NOMO-1 treated with DMSO at 0.1 percent for 48 hours (cell line): ENCODE data around the gene DAZ2.
"Not testable (repeated sequence)": the region's sequence is repeated elsewhere in the genome, so short reads cannot be mapped to it uniquely, and the experiment has no call there.

Experiments used
- DNase-seq: peaks from one replicate; lab custom pipeline; 2025; ENCODE audit not compliant: unreplicated experiment; lab: John Stamatoyannopoulos, UW

The DAZ2 gene, protein sequence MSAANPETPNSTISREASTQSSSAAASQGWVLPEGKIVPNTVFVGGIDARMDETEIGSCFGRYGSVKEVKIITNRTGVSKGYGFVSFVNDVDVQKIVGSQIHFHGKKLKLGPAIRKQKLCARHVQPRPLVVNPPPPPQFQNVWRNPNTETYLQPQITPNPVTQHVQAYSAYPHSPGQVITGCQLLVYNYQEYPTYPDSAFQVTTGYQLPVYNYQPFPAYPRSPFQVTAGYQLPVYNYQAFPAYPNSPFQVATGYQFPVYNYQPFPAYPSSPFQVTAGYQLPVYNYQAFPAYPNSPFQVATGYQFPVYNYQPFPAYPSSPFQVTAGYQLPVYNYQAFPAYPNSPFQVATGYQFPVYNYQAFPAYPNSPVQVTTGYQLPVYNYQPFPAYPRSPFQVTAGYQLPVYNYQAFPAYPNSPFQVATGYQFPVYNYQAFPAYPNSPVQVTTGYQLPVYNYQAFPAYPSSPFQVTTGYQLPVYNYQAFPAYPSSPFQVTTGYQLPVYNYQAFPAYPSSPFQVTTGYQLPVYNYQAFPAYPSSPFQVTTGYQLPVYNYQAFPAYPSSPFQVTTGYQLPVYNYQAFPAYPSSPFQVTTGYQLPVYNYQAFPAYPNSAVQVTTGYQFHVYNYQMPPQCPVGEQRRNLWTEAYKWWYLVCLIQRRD

DNA sequence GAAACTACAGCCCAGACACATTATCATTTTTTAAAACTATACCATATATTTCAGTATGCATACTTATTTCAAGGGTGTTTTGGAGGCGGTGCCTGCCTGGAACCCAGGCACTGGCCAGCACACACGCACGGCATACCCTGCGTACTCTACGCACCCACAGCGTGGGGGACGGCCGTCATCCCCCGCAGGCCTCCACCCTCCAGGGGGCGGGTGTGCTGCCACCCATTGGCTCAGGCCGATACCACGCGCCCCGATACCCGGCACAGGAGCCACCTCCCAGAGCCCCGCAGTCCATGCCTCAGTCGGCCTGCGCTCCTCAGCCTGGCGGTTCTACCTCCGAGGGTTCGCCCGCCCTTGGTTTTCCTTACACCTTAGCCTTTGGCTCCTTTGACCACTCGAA is at the start of gene DAZ2:
Gene DAZ2 (plus strand): TSS at position 301 of the 400 bp plus-strand sequence. CDS start 208 bp downstream, outside the sequence.
- not testable (repeated sequence) for DNase-seq

DNA sequence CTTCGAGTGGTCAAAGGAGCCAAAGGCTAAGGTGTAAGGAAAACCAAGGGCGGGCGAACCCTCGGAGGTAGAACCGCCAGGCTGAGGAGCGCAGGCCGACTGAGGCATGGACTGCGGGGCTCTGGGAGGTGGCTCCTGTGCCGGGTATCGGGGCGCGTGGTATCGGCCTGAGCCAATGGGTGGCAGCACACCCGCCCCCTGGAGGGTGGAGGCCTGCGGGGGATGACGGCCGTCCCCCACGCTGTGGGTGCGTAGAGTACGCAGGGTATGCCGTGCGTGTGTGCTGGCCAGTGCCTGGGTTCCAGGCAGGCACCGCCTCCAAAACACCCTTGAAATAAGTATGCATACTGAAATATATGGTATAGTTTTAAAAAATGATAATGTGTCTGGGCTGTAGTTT is 20.4 kb upstream of the DAZ2 start, which contains the start of gene DAZ1:
Gene DAZ1 (minus strand): TSS at position 101 of the 400 bp plus-strand sequence. CDS start 208 bp downstream, outside the sequence.
- not testable (repeated sequence) for DNase-seq

DNA sequence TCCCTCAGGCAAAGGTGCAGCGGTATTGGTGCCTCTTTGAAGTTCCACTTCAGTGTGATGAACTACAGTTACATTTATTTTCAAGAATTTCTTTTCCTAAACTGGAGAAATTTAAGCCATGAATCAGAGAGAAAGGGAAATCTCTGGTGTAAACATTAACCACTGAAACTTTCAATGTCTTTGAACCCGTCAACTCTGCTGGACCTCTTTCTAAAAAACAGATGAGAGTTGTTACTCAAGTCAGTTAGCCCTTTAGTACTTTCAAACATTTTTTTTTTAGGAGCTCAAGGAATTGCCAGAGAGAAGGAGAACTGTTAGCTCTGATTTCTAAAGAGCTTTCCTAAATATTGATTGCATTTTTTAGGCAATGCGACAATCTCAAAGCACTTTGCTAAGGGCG is 11.9 kb upstream of the DAZ2 start:
- DNase-seq, result not testable (repeated sequence)

DNA sequence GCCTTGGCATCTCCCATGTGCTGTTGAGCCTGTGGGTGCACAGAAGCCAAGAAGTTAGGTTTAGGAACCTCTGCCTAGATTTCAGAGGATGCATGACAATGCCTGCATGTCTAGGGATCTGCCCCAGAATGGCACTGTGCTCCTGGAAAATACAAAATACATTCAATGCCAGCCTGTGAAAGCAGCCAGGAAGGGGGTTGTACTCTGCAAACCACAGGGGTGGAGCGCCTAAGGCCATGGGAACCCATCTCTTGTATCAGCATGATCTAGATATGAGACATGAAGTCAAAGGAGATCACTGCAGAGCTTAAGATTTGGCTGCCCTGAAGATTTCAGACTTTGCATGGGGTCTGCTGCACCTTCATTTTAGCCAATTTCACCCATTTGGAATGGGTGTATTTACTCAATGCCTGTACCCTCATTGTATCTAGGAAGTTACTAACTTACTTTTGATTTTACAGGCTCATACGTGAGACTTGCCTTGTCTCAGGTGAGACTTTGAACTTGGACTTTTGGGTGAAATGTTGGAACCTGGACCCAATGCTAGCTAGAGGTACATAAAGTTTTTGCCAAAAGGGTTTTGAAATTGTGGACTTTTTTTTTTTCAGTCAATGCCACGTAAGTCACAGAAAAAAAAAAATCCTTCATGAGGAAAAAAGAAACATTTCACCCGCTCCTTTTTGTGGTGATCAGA is 9.4 kb upstream of the DAZ2 start:
- DNase-seq, result not testable (repeated sequence)

DNA sequence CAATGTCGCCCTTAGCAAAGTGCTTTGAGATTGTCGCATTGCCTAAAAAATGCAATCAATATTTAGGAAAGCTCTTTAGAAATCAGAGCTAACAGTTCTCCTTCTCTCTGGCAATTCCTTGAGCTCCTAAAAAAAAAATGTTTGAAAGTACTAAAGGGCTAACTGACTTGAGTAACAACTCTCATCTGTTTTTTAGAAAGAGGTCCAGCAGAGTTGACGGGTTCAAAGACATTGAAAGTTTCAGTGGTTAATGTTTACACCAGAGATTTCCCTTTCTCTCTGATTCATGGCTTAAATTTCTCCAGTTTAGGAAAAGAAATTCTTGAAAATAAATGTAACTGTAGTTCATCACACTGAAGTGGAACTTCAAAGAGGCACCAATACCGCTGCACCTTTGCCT is 8.7 kb upstream of the DAZ2 start:
- not testable (repeated sequence) for DNase-seq
